SK-N-SH (cell line): ENCODE data around the gene SLC38A7. TPM values are rescaled to one million over a fixed set of nuclear protein-coding genes. Genes with fewer than 3 reads are reported as not detected.
A peak's percentile ranks its signal among the peaks of the same experiment; 100 is the strongest.

Source experiments
- CTCF ChIA-PET: fragments of 300-600, 350-600 bp; formaldehyde crosslinking; extraction: SDS; loops from one replicate; lab custom pipeline; 2021; lab: Yijun Ruan, JAX
- POLR2A ChIA-PET: fragments of 350-600 bp; sonication (Branson Sonifier 250); formaldehyde crosslinking; extraction: SDS; loops from one replicate; lab custom pipeline; 2020; ENCODE audit warnings: antibody characterized with exemption, inconsistent platforms; lab: Yijun Ruan, JAX
- DNase-seq: peaks from one replicate; pipeline ENCODE4 v3.0.0; 2012
- H2AFZ ChIP-seq: fragments of 200-600 bp; sonication (generic); 2 replicates; pipeline ENCODE4 v1.8.1; 2016; ENCODE audit warnings: antibody characterized with exemption, mild to moderate bottlenecking, low read depth
- H3F3A ChIP-seq: fragments of 200-600 bp; sonication (generic); replicated peaks from 2 replicates; pipeline ENCODE3; 2016; ENCODE audit warnings: antibody characterized with exemption, mild to moderate bottlenecking; ENCODE audit not compliant: insufficient read depth
- H3K27ac ChIP-seq, 2 experiments: fragments of 200-500 bp in 1 of 2; fragments of 200-600 bp in 1 of 2; sonication (Bioruptor generic) in 1 of 2; sonication (generic), shearing (Covaris generic) in 1 of 2; 2 replicates each; pipeline versions ENCODE4 v1.5.1 to v1.6.1; 2014 to 2016; ENCODE audit warnings: low read depth in 2 of 2, inconsistent platforms in 1 of 2, low read length in 1 of 2, mild to moderate bottlenecking in 1 of 2, mixed read lengths in 1 of 2
- H3K27me3 ChIP-seq: fragments of 200-600 bp; sonication (generic), shearing (Covaris generic); 2 replicates; pipeline ENCODE4 v1.6.1; 2016; ENCODE audit warnings: mixed run types; ENCODE audit not compliant: insufficient read depth
- H3K36me3 ChIP-seq, 2 experiments: fragments of 200-500 bp in 1 of 2; fragments of 200-600 bp in 1 of 2; sonication (Bioruptor generic) in 1 of 2; sonication (generic) in 1 of 2; replicated peaks in 1 of 2; 2 replicates each; pipeline versions ENCODE3 to v1.5.1; 2014 to 2016; ENCODE audit warnings: low read length in 1 of 2, mild to moderate bottlenecking in 1 of 2; ENCODE audit not compliant: insufficient read depth in 2 of 2, control insufficient read depth in 1 of 2
- H3K4me1 ChIP-seq, 2 experiments: fragments of 200-500 bp in 1 of 2; fragments of 200-600 bp in 1 of 2; sonication (Bioruptor generic) in 1 of 2; sonication (generic), shearing (Covaris generic) in 1 of 2; 2 replicates each; pipeline versions ENCODE4 v1.5.1 to v1.6.1; 2014 to 2016; ENCODE audit warnings: low read depth in 1 of 2, low read length in 1 of 2, mixed run types in 1 of 2; ENCODE audit not compliant: insufficient read depth in 2 of 2, control insufficient read depth in 1 of 2
- H3K4me2 ChIP-seq: fragments of 200-600 bp; sonication (generic), shearing (Covaris generic); 2 replicates; pipeline ENCODE4 v1.6.1; 2017; ENCODE audit warnings: mixed run types
- H3K4me3 ChIP-seq, 2 experiments: fragments of 200-500 bp in 1 of 2; fragments of 200-600 bp in 1 of 2; sonication (Bioruptor generic) in 1 of 2; sonication (generic), shearing (Covaris generic) in 1 of 2; 2 replicates each; pipeline versions ENCODE4 v1.5.1 to v1.8.1; 2014 to 2016; ENCODE audit warnings: low read depth in 2 of 2, inconsistent platforms in 1 of 2, low read length in 1 of 2, mild to moderate bottlenecking in 1 of 2, mixed read lengths in 1 of 2, moderate library complexity in 1 of 2
- H3K79me2 ChIP-seq: fragments of 200-600 bp; sonication (generic); 2 replicates; pipeline ENCODE4 v1.8.1; 2017; ENCODE audit warnings: mild to moderate bottlenecking; ENCODE audit not compliant: insufficient read depth
- H3K9ac ChIP-seq: fragments of 200-600 bp; sonication (generic); 2 replicates; pipeline ENCODE4 v1.6.1; 2017; ENCODE audit warnings: mixed run types
- H3K9me2 ChIP-seq: fragments of 200-600 bp; sonication (generic); 2 replicates; pipeline ENCODE4 v1.6.1; 2017; ENCODE audit warnings: mixed run types
- H3K9me3 ChIP-seq: fragments of 200-600 bp; sonication (generic); 2 replicates; pipeline ENCODE4 v1.6.1; 2017; ENCODE audit warnings: mixed run types, mild to moderate bottlenecking, moderate library complexity
- H4K20me1 ChIP-seq: fragments of 200-600 bp; sonication (generic); 2 replicates; pipeline ENCODE4 v1.6.1; 2017; ENCODE audit warnings: mild to moderate bottlenecking, mixed run types; ENCODE audit not compliant: insufficient read depth
- EP300 ChIP-seq, 2 experiments: IDR thresholded peaks; 2 replicates each; pipeline versions ENCODE4 v1.4.0 to v1.6.1; 2012; ENCODE audit warnings: borderline replicate concordance in 1 of 2, low read depth in 1 of 2, low read length in 1 of 2
- FOXJ3 ChIP-seq: sonication (generic); formaldehyde crosslinking; IDR thresholded peaks from 2 replicates; pipeline ENCODE4 v1.5.1; 2020; ENCODE audit warnings: mild to moderate bottlenecking, missing genetic modification reagents
- FOXM1 ChIP-seq: IDR thresholded peaks from 2 replicates; pipeline ENCODE4 v1.4.0; 2012; ENCODE audit warnings: low read depth, mild to moderate bottlenecking
- GABPA ChIP-seq: IDR thresholded peaks from 2 replicates; pipeline ENCODE4 v1.4.0; 2012; ENCODE audit warnings: low read depth, mild to moderate bottlenecking
- GATA2 ChIP-seq: sonication (generic); formaldehyde crosslinking; IDR thresholded peaks from 2 replicates; pipeline ENCODE4 v1.5.0; 2020; ENCODE audit warnings: mild to moderate bottlenecking, missing genetic modification reagents
- JUND ChIP-seq: IDR thresholded peaks from 2 replicates; pipeline ENCODE4 v1.4.0; 2012
- NFIC ChIP-seq: IDR thresholded peaks from 2 replicates; pipeline ENCODE4 v1.4.0; 2012; ENCODE audit warnings: borderline replicate concordance
- NRF1 ChIP-seq: IDR thresholded peaks from 2 replicates; pipeline ENCODE4 v1.6.1; 2012; ENCODE audit warnings: low read depth, mild to moderate bottlenecking, low read length
- POLR2AphosphoS5 ChIP-seq: IDR thresholded peaks from 2 replicates; pipeline ENCODE4 v1.6.1; 2012; ENCODE audit warnings: low read depth, low read length
- RAD21 ChIP-seq: IDR thresholded peaks from 2 replicates; pipeline ENCODE4 v1.6.1; 2012; ENCODE audit warnings: mild to moderate bottlenecking, low read length
- RCOR1 ChIP-seq: fragments of 150-350 bp; IDR thresholded peaks from 2 replicates; pipeline ENCODE4 v1.6.1; 2017; ENCODE audit warnings: antibody characterized with exemption, low read length
- SIN3A ChIP-seq: IDR thresholded peaks from 2 replicates; pipeline ENCODE4 v1.6.1; 2012; ENCODE audit warnings: low read depth, mild to moderate bottlenecking, low read length, moderate library complexity, borderline replicate concordance
- SMC3 ChIP-seq: IDR thresholded peaks from 2 replicates; pipeline ENCODE4 v1.6.1; 2012; ENCODE audit warnings: low read depth, low read length, improper control_type of control experiment
- TCF12 ChIP-seq: IDR thresholded peaks from 2 replicates; pipeline ENCODE4 v1.4.0; 2012
- YY1 ChIP-seq: IDR thresholded peaks from 2 replicates; pipeline ENCODE4 v1.4.0; 2012; ENCODE audit warnings: low read depth, mild to moderate bottlenecking
- WGBS: methylation state at CpG from one replicate; pipeline ENCODE4 v1.1.6; 2017; ENCODE audit warnings: low lambda C conversion rate; 5-methylcytosine and 5-hydroxymethylcytosine counted together
- polyA plus RNA-seq, 3 experiments: library from polyadenylated mRNA; depleted of rRNA; stranded (reverse); fragments of >200 nt; gene quantifications; 2 replicates each; pipeline ENCODE4 v1.2.3, GENCODE V29; 2012
- TF ChIP-seq, protein P1 (sequence below): fragments of 150-350 bp; IDR thresholded peaks from 2 replicates; pipeline ENCODE4 v1.6.1; 2017; ENCODE audit warnings: antibody characterized with exemption, low read length, low read depth, borderline replicate concordance
- TF ChIP-seq, protein P2 (sequence below): IDR thresholded peaks from 2 replicates; pipeline ENCODE4 v1.4.0; 2012; ENCODE audit warnings: low read depth
- TF ChIP-seq, protein P3 (sequence below): fragments of 150-350 bp; IDR thresholded peaks from 2 replicates; pipeline ENCODE4 v1.6.1; 2016; ENCODE audit warnings: mild to moderate bottlenecking, low read depth, low read length
- TF ChIP-seq, protein P4 (sequence below): IDR thresholded peaks from 2 replicates; pipeline ENCODE4 v1.4.0; 2012; ENCODE audit warnings: low read depth, borderline replicate concordance

SLC38A7 gene
- polyA plus RNA-seq, 1 of the 3 experiments (the other 2 are of a cell fraction), result 14.1 TPM

DNA sequence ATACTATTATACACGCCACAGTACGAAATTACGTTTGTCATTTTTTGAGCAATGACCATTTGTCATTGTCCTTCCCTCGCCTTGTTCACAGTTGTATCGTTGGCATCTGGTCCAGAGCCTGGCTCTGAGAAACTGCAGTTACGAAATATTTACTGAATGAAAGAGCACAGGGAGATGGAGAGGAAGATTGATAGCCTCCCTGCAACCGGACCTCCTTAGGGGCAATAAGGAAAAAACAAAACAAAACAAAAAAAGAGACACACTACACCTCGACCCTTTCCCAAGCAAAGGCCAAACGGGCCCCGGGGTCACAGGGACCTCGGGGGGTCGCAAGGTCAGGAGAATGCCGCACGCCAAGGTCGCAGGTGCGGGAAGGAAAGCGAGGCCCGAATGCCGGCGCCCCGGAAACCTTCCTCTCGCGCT, 48.7 kb upstream of the SLC38A7 start:
- POLR2A ChIA-PET, result interaction anchor here (0.7 kb wide), 1 partner anchor 50 kb away, joined by 3 read pairs; no protein-coding TSS in a partner anchor
- Histone ChIP-seq H3K9me3 (no peaks in the 10 kb centered on the region), H3K4me1 (peaks cover 0 to 6% of the 10 kb centered on the region in 2 experiments; a peak in 3 of 4 replicates), H2AFZ (peak overlapping the region; percentile 80; the same call in 1 of the 2 replicates), H3K9me2 (no peaks in the 10 kb centered on the region), H3K27me3 (no peaks in the 10 kb centered on the region), H3K36me3 (peaks cover under 1 to 8% of the 10 kb centered on the region in 2 experiments), H3F3A (no peaks in the 10 kb centered on the region), H3K79me2 (peaks cover 58% of the 10 kb centered on the region), H3K27ac (peak overlapping the region; percentile 67 to 71; a peak in 2 of 4 replicates), H3K9ac (peak overlapping the region; percentile 84), H3K4me3 (peak overlapping the region; percentile 85 to 98), H3K4me2 (peak overlapping the region; percentile 86), H4K20me1 (peaks cover 15% of the 10 kb centered on the region)
- TF ChIP-seq FOXM1 (no peak), TCF12 (no peak), GABPA (no peak), EP300 (IDR thresholded peaks at IDR 0.05; ENCODE audit: borderline replicate concordance in 1 of 2, low read depth in 1 of 2, low read length in 1 of 2) (no peak), GATA2 (CRISPR knock-in tag) (no peak), NFIC (no peak), RAD21 (no peak), POLR2AphosphoS5 (no peak), FOXJ3 (CRISPR knock-in tag) (no peak), YY1 (no peak), JUND (no peak), SIN3A (no peak), SMC3 (no peak), RCOR1 (no peak), NRF1 (no peak)
- TF ChIP-seq, protein P1, sequence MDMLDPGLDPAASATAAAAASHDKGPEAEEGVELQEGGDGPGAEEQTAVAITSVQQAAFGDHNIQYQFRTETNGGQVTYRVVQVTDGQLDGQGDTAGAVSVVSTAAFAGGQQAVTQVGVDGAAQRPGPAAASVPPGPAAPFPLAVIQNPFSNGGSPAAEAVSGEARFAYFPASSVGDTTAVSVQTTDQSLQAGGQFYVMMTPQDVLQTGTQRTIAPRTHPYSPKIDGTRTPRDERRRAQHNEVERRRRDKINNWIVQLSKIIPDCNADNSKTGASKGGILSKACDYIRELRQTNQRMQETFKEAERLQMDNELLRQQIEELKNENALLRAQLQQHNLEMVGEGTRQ, result no peak
- TF ChIP-seq, protein P2, sequence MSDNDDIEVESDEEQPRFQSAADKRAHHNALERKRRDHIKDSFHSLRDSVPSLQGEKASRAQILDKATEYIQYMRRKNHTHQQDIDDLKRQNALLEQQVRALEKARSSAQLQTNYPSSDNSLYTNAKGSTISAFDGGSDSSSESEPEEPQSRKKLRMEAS, result no peak
- TF ChIP-seq, protein P3, sequence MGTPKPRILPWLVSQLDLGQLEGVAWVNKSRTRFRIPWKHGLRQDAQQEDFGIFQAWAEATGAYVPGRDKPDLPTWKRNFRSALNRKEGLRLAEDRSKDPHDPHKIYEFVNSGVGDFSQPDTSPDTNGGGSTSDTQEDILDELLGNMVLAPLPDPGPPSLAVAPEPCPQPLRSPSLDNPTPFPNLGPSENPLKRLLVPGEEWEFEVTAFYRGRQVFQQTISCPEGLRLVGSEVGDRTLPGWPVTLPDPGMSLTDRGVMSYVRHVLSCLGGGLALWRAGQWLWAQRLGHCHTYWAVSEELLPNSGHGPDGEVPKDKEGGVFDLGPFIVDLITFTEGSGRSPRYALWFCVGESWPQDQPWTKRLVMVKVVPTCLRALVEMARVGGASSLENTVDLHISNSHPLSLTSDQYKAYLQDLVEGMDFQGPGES, result no peak
- TF ChIP-seq, protein P4, sequence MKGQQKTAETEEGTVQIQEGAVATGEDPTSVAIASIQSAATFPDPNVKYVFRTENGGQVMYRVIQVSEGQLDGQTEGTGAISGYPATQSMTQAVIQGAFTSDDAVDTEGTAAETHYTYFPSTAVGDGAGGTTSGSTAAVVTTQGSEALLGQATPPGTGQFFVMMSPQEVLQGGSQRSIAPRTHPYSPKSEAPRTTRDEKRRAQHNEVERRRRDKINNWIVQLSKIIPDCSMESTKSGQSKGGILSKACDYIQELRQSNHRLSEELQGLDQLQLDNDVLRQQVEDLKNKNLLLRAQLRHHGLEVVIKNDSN, result no peak
- CTCF ChIA-PET, result interaction anchor here (0.7 to 1.6 kb wide), 5 partner anchors 12 to 69 kb away, joined by 3 to 7 read pairs (median 4); no protein-coding TSS in a partner anchor
- DNase-seq, result peak; percentile 34
- 4% methylated on average over 14 of the region's 23 CpGs for WGBS
